D721Med (cell line): Measurements from ENCODE around the gene SLC44A5.
"Not testable (repeated sequence)": the region's sequence is repeated elsewhere in the genome, so short reads cannot be mapped to it uniquely, and the experiment has no call there.

Experiments
- DNase-seq: peaks from one replicate; pipeline ENCODE4 v3.0.0; 2011; ENCODE audit warnings: low spot score; ENCODE audit not compliant: insufficient read length
- FAIRE-seq: peaks from 2 replicates; lab custom pipeline; 2011; peaks lifted over from hg19 to GRCh38; lab: Jason Lieb, UNC
- CTCF ChIP-seq: IDR thresholded peaks from 2 replicates; pipeline ENCODE4 v1.5.1; 2012; ENCODE audit warnings: mild to moderate bottlenecking, control low read depth; ENCODE audit not compliant: insufficient read depth; ENCODE audit errors: missing control alignments

SLC44A5 gene

GRCh38 chr1:75366595-75366994 is 244.3 kb downstream of the SLC44A5 start:
- DNase-seq (no peak), FAIRE-seq (no peak)
- TF ChIP-seq CTCF = no peak

- DNase-seq (no peak), FAIRE-seq (no peak)
- no peak for TF ChIP-seq CTCF
These were observed 249.7 kb downstream of the SLC44A5 start for GRCh38 chr1:75361260-75361659.

- not testable (repeated sequence) for FAIRE-seq, DNase-seq
These were observed 256.6 kb downstream of the SLC44A5 start for GRCh38 chr1:75354267-75354666.

- FAIRE-seq (no peak), DNase-seq (no peak)
- no peak for TF ChIP-seq CTCF
These were observed 257.9 kb downstream of the SLC44A5 start for GRCh38 chr1:75353051-75353450.

GRCh38 chr1:75345538-75346292 is 265.2 kb downstream of the SLC44A5 start:
- FAIRE-seq = no peak
- DNase-seq = no peak
- no peak for TF ChIP-seq CTCF

- DNase-seq (no peak), FAIRE-seq (no peak)
- TF ChIP-seq CTCF = no peak
These were observed 268.1 kb downstream of the SLC44A5 start for GRCh38 chr1:75342786-75343185.

- no peak for DNase-seq
- FAIRE-seq = no peak
- TF ChIP-seq CTCF = no peak
These were observed 269.4 kb downstream of the SLC44A5 start for GRCh38 chr1:75341537-75341936.
